NCI-H2196 (cell line): ENCODE results near the gene ATP8B4.
A peak's percentile ranks its signal among the peaks of the same experiment; 100 is the strongest.

Source experiments
- DNase-seq: peaks from one replicate; lab custom pipeline; 2025; ENCODE audit not compliant: unreplicated experiment; lab: John Stamatoyannopoulos, UW

ATP8B4 gene

DNA sequence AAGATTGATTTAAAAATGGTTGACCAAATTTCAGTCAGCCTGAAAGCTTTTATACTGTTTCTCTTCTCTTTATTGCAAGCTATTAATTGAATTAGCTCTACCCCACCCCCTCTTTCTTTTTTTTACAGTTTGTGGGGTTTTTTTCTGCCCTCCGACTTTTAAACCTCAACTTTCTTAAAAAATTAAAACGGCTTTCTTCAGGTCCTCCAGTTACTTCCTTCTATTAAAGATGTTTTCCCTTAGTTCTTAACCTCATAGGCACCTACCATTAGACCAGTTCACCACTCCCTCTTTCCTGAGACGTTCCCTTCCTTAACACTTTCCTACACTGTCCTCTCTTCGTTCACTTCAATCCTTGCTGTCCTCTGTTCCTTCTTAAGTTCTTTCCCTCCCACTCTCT is 52.4 kb downstream of the ATP8B4 start:
- no peak for DNase-seq

DNA sequence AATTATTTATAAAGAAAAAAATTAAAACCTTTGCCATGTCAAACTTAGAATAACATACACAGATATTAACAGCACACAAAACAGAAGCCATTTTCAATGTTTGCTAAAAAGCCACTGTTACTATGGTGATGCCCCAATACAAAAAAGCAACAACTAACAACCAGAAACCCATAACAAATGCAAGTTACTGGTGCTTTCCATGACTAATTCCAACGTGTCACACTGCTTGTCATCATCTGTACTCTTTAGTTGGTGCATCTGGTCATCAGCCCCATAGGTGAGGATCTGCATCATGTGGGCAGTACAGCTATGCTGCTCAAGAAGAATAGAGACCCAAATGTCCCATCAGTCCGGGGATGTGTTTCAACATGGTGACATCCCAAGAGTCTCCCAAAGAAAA is 52.8 kb downstream of the ATP8B4 start:
- DNase-seq, result no peak

DNA sequence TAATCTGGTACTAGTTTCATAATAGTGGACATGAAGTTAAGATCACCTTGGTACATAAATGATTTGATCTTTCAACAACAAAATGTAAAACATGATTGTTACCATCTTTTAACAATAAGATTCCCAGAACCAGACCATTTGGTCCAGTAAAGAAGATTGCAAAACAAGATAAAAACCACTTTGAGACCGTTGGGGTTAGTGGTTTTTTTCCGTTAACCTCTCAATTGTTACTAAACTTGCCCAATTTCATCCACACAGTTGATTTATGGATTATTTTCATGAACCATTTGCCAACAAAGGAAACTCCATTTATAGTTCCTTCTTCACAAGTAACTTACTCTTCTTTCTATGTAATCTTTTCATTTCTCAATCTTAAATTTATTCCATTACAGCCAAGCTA is 53.8 kb downstream of the ATP8B4 start:
- DNase-seq, result no peak

DNA sequence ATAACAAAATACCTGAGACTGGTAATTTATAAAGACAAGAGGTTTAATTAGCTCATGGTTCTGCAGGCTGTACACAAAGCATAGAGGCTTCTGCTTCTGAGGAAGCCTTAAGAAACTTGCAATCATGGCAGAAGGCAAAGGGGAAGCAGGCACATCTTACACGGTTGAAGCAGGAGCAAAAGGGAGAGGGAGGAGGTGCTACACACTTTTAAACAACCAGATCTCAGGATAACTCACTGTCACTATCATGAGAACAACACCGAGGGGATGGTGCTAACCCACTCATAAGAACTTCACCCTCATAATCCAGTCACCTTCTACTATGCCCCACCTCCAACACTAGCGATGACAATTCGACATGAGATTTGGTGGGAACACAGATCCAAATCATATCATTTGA is 54.4 kb downstream of the ATP8B4 start:
- no peak for DNase-seq

DNA sequence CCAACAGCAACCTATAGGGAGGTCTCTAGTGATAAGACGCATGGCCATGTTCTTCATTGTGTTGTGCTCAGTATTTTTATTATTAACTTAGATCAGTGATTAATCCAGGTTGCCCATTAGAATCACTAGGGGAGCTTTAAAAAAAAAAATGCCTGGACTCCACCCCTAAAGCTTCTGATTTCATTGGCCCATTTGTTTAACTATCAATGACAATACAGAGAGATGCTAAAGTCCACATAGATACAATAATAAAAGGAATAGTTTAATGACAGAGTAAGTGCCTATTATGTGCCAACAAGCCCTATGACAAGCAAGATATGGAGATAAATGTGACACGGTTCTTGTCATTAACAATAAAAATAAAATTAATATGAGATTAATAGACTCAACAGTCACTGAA is 55.8 kb downstream of the ATP8B4 start:
- no peak for DNase-seq

DNA sequence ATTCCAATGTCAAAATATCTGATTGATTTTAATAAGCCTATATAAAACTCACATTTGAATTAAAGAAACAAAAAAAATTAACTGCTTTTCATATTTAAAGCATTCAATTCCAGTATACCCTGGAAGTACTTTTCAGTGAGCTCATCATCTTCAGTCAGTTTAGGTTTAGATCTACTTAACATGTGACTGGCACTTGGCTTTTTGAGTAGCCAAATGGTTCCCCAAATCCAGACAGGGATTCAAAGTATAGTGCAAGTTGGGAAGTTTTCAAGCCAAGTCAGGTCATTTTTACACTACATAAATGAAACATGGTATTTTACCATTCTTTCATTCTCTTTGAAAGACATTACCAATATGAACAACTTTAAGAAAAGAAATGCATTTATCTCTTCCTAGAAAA is 57.5 kb downstream of the ATP8B4 start:
- DNase-seq, result no peak

DNA sequence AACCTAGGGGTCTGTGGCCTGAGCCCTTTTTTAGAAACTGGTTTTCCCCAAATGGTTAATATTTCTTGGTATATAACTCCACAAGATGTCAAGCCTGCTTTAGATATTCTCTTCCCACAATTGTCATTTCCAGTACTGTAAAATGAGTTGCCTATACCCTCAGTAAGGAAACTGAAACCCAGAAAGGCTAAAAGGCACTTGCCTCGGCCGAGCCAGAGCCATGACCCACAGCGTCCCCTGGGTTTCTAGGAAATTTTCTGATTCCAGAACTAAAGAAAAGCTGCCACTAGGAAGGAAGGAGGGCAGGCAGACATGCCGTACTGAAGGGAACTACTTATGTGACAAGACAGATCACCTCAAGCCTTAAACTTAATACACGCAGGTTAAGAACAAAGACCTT is 59.1 kb downstream of the ATP8B4 start:
- DNase-seq, result no peak

DNA sequence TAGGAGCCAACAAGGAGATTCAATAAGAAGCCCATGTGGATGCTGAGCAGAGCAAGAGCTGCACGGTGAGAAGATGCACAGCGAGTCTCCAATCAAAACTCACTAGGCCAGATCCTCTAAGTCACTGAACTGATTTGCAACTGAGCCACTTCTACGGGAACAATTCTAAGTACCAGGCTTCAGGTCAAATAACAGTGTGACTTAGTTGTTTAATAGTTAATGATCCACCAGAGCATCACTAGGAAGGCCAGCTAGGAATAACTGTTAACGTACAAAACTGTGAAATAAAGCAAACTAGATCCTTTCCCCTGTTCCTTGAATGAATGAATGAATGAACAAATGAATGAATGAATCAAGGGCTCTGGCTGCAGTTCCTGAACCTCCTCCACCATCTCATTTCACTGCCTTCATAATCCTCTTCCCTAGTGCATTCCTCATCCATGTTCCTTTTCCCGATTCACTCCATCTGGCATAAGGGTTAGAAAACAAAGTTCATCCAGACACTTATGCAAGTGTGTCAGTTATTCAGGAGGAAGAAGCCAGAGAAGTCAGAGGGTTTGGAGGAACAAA is 59.7 kb downstream of the ATP8B4 start:
- DNase-seq, result no peak

DNA sequence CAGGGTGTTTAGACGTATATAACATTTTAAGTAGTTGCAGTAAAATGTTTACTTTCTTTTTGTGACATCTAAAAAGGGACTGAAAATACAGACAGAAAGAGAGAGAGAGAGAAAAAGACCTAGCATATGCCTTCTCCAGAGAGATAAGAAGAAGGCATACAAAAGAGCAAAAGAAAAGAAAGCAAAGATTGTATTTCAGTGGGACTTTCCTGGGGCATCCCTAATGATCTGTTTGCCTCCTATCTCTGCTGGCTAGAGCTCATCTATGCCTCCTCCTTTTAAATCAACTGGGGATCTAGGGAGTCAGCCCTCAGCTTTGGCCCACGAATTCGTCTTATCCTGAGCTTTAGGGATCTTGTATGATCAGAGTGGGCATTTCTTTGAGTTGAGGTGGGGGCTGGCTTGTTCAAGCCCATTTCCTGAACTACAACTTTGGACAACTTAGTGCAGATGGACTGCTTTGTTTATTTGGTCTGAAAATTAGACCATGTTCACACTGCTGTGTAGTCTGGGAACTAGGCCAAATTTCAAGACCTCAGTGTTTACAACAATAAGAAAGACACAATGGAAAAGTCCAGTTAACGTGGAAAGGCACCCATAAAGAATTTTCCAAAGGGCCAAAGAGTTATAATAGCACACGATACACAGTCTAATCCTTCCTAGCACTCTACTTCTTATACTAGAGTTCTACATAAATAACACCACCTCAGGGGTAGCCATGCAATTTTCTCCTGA is 61.0 kb downstream of the ATP8B4 start:
- DNase-seq, result peak; percentile 36

DNA sequence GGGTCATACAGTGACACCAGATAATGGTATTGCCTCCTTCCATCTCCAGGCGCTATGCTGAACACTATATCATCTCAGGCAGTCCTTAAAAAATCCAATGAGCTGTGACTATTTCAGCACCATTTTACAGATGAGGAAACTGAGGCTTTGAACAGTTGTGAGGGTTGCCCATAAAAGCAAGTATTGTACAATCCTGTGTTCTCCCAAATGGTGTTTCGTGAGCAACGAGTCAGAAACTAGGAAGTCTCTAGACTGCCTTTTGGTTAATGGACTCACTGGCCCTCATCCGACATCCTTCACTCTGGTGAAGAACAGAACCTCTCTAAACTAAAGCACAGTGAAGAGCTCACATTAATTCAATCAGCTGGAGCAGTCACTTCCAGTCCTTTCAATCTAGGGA is 61.8 kb downstream of the ATP8B4 start:
- no peak for DNase-seq

DNA sequence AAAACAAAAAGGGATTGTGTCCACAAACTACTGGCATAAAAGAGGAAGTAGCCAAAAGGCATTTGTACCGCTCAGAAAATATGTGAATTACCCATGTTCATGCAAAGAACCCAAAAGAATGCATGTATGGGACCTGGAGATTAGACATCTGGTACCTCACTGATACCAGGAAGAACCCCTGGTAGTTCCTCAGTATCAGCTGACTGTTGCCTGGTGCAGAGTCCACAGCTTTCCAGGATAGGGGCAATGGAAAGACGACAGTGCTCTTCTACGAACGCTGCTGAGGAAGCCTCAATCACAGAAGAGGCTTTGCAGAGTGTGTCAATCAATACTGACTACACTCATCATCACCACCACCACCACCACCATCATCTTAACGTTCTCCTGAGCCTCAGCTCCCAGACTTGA is 63.3 kb downstream of the ATP8B4 start:
- no peak for DNase-seq

DNA sequence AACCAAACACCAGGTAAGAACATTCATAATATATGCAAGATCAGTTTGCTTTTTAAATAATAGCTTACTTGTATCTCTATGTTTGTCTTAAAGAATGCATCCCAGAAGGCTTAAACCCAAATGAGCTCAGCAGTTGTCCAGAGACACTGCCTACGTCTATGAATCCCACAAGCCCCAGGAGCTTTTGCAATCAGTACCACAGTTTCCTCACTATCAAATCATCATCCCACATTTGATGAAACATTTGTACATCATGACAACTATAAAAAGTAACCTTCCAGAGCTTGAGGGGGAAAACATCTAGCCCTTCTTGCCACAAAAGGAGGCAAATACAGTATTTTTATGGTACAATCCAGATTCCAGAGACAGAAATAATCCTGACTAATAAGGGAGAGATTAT is 63.7 kb downstream of the ATP8B4 start:
- no peak for DNase-seq

DNA sequence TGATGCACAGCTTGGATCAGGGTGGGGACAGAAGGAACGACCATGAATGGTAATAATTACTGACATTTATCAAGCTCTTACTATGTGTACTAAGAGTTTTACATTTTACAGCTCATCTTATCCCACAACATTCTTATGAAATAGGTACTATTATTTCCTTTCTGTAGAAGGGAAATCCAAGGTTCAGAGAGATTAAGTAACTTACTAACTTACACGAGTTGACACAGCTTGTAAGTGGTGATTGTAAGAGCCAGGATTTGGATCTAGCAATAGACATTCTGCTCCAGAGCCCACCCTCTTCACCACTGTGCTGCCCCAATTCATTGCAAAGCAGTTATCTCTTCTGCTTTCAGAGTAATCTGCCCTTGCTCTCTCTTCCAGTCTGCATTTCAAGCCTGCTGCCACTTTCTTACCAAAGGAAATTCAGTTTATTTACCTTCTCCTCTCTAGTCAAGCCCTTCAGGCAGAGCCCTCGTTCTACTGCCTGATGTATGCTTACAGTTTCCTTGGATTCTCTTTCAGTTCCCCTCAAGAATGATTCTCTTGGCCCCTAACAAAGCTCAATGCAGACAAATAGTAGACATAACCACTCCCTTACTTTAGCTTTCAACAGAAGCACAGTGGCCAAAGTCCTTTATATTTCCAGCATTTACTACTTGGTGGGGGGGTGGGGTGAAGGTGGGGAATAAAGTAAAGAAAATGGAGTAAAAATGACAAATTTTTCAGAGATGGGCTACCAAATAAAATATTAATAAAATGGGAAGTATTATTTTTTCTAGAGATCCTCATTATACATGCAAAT is 65.8 kb downstream of the ATP8B4 start:
- no peak for DNase-seq

DNA sequence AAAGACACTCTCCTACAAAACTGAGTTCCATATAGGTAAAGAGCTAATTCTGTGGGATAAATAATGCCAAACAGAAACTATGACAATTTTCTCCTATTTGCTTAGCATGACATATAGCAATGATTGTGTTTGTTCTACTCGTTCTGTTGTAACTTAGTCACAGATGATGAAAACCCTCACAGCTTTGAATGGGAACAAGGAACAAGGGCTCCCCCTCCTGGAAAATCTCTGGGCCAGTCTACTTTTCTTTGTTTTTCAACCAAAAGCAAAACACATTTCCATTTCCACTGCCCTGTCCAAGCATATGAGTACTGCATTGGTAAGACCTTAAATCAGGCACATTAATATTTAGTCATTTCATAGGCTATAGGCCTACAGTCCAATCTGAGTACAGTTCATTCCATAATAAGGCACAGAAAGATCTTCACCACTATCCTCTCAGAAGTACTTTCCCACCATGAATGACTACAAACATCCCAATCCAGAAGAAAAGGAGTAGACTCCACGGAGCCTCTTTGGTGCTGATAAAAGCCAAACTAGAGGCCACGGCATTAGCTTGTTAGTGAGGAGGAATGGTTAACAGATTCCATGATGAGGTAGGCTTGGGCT is 67.1 kb downstream of the ATP8B4 start:
- DNase-seq, result peak; percentile 11

DNA sequence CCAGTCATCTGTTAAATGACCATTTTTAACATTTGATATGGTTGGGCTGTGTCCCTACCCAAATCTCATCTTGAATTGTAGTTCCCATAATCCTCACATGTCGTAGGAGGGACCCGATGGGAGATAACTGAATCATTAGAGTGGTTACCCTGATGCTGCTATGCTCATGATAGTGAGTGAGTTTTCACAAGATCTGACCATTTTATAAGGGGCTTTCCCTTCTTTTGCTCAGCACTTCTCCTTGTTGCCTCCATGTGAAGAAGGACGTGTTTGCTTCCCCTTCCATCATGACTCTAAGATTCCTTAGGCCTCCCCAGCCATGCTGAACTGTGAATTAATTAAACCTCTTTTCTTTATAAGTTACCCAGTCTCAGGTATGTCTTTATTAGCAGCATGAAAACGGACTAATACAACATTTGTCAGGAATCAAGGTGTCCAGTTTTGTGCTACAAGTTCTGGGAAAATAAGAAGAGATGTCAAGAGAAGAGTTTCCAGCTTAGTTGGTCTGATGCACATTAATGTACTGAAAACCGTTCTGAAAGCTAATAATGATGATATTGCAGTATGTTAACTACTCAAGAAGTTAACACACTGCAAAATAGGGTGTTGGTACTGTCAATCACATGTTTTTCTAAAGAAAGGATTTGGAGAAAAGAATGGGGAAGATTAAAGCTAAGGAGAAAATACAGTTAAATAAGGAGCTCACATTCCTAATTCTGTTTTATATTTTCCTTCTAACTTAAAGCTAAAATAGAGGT is 67.9 kb downstream of the ATP8B4 start:
- no peak for DNase-seq

DNA sequence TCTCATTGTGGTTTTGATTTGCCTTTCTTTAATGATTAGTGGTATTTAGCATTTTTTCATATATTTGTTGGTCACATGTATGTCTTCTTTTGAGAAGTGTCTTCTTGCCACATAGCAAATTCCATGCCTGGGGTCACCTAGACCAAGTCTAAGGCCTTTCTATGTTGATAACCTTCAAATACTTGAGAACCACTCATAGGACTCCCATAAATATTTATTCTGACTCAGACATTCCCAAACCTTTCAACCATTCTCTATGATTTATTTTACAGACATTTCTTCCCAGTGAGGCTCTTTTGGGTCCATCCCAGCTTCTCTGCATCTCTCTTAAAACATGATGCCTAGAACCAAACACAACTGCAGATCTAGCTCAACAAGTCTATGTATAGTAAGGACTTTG is 69.2 kb downstream of the ATP8B4 start:
- DNase-seq, result no peak

DNA sequence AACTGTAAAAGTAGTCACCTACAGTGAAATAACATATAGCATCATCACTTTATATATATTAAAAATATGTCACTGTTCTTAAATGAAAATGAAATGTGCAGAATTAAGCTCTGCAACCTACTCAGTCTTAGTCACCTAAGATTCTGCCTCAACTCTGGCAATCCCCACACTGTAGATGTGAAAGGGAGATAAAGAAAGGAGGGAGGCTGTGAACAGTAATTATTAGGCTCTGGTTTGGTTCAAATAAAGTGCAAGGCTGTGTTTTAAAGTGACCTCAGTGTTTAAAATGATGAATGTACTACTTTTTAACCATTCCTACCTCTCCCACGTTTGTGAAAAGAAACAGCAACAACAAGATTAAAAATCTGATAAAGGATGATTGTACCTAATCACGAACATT is 72.2 kb downstream of the ATP8B4 start:
- DNase-seq, result no peak

DNA sequence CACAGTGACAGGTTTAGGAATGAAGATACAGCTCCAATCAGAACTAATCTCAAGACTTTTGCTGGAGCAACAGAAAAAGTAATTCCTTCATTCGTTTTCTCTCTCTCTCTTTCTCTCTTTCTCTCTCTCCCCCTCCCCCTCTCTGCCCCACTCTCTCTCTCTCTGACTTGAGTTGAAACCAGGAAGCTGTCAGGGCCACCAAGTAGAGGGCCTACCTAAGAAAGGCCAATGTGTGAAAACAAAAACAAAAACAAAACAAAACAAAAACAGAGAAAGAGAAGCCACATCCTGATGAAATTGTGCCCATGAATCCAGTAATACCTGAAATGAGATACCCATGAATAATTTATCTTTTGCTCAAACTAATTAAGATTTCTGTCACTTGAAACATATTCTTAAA is 72.9 kb downstream of the ATP8B4 start:
- DNase-seq, result no peak

DNA sequence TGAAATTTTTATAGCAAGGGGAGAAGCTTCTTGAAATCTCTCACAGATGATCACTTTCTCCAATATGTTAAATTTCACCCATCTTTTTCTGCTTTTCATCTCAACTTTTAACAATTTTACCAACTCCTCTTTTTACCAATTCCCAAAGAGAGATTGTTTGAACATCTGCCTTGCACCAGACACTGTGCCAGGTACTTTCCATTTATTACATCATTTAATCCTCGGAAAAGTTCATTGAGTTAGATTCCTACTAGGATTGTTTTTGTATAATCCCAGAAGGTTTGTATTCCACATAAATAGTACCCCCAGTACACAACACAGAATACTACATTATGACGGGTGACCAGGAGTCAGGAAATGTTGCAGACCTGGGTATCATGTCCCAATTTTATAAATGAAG is 74.1 kb downstream of the ATP8B4 start:
- DNase-seq, result no peak

DNA sequence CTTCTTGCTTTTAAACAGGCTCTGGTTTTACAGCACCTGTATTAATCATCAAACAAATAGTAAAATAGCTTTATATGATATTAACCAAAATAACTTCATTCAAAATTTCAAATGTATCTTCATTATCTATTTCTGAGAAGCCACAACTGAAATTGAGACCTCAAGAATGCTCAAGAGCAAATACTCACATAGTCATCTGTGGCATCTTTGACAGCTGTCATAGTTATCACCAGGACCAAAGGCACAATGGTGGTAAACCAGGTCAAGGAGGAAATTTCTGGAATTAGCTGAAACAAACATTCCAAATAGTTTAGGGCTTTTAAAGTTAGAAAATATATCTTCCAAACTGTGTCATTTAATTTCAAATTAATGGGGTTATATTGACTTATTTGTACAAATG is 74.6 kb downstream of the ATP8B4 start:
- no peak for DNase-seq

DNA sequence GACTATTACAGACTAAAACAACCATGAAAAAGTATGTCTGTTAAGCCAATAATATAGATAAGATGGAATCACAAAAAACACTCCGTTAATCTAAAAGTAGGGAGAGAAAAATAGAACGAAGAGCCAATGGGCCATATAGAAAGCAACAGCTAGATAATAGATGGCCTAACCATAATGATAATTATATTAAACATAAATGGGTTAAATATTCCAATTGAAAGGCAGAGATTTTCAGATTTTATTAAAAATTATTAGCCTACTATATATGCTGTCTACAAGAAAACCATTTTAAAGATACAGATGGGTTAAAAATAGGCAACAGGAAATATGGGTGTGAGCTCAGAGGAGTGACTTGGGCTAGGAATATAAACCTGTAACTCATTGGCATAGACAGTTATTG is 76.3 kb downstream of the ATP8B4 start:
- no peak for DNase-seq
